GM12865 (cell line): ENCODE results near the gene ARHGEF25.

Source experiments
- DNase-seq: peaks from one replicate; pipeline ENCODE4 v3.0.0; 2010; ENCODE audit warnings: low read depth
- H3K4me3 ChIP-seq: 2 replicates; pipeline ENCODE4 v1.5.1; 2011; ENCODE audit warnings: mild to moderate bottlenecking, low read depth, low read length, control low read depth
- TF ChIP-seq, protein P1 (sequence below): IDR thresholded peaks from 2 replicates; pipeline ENCODE4 v1.5.1; 2011; ENCODE audit warnings: low read length, control low read depth, low read depth, inconsistent platforms; ENCODE audit not compliant: insufficient read depth; ENCODE audit errors: missing control alignments

The ARHGEF25 gene

DNA sequence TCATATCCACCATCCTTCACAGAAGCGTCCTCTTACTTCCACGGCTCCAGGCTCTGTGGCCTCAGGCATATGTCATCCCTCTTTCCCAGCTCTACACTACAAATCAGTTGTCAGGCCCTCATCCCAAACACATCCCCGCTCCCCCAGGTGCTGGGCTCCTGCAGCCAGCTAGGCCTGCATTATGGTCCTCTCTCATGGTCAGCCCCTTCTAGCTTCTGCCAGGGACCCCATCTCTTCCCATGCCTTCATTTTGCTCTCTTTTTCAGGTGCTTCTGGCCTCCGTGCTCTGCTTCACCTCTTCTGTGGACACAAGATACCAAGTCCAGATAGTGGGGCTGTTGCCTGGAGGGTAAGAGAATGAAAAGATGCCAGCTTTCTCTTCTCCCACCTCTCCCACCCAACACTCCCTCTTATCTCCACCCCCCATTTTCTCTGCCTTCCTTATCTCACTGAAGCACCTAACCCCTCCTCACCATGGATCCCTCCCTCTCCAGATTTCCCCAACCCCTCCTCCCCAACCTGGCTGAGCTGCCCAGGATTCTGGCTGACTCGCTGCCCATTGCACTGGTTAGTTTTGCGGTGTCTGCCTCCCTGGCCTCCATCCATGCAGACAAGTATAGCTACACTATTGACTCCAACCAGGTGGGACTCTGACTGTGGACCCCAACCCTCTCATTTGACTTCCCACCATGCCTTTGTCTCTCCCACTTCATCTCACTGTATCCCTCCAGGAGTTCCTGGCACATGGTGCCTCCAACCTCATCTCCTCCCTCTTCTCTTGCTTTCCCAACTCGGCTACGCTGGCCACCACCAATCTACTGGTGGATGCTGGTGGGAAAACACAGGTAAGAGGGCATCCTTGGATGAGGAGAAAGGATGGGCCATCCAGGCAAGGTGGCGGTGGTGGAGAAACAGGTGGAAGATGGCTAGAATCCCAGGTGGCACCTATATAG, 11.3 kb downstream of the ARHGEF25 start:
- TF ChIP-seq, protein P1, sequence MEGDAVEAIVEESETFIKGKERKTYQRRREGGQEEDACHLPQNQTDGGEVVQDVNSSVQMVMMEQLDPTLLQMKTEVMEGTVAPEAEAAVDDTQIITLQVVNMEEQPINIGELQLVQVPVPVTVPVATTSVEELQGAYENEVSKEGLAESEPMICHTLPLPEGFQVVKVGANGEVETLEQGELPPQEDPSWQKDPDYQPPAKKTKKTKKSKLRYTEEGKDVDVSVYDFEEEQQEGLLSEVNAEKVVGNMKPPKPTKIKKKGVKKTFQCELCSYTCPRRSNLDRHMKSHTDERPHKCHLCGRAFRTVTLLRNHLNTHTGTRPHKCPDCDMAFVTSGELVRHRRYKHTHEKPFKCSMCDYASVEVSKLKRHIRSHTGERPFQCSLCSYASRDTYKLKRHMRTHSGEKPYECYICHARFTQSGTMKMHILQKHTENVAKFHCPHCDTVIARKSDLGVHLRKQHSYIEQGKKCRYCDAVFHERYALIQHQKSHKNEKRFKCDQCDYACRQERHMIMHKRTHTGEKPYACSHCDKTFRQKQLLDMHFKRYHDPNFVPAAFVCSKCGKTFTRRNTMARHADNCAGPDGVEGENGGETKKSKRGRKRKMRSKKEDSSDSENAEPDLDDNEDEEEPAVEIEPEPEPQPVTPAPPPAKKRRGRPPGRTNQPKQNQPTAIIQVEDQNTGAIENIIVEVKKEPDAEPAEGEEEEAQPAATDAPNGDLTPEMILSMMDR, result no peak
- no peak overlapping the region for H3K4me3 ChIP-seq
- no peak for DNase-seq

- TF ChIP-seq, protein P1, result no peak
- DNase-seq, result no peak
- H3K4me3 ChIP-seq, result no peak overlapping the region
These were observed 12.2 kb downstream of the ARHGEF25 start for GRCh38 chr12:57623385-57623784.

DNA sequence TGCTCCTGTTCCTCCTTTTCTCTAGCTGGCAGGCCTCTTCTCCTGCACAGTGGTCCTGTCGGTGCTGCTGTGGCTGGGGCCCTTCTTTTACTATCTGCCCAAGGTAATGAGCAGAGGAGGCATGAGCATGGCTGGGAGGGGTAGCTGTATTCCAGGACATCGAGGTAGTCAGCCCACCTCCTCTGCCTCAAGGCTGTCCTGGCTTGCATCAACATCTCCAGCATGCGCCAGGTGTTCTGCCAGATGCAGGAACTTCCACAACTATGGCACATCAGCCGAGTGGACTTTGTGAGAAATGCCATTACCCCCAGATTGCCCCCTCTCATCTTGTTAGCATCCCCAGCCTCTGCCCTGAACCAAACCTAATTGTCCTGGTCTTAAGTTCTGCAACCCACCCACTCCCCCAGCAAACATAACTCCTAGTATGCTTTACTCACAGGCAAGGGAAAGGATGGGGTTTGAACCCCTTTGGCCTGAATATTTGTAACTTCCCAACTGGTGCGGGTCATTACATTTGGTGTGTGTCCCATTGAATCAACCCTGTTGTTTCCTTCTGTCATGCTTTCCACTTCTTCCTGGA, 12.7 kb downstream of the ARHGEF25 start:
- DNase-seq, result no peak
- TF ChIP-seq, protein P1, result no peak
- no peak overlapping the region for H3K4me3 ChIP-seq

DNA sequence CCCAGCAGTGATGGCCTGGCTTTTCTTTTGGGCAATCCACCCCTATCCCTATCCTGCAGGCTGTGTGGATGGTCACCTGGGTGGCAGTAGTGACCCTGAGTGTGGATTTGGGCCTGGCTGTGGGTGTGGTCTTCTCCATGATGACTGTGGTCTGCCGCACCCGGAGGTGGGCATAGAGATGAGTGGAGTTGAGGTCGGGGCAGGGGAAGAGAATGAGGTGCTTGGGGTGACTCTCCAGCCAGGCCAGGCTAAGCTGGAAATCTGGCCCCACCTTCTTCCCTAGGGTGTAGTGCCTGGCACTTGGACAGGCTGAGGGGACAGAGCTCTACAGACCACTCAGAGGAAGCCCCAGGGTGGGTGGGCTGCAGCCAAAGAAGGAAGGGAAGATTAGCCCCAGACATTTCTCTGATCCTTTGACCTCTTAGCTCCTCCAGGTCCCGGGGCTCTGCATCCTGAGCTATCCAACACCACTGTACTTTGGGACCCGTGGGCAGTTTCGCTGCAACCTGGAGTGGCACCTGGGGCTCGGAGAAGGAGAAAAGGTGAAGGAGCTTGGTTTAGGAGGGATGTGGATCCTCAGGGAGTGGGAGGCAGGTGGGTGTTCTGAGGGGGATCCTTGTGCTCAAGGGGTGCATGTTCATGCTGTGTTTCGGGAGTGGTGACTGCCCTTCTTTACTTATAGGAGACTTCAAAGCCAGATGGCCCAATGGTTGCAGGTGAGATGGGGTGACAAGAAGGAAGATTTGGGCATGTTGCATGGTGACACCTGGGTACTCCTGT, 13.4 kb downstream of the ARHGEF25 start:
- H3K4me3 ChIP-seq, result no peak overlapping the region
- TF ChIP-seq, protein P1, result no peak
- DNase-seq, result no peak

DNA sequence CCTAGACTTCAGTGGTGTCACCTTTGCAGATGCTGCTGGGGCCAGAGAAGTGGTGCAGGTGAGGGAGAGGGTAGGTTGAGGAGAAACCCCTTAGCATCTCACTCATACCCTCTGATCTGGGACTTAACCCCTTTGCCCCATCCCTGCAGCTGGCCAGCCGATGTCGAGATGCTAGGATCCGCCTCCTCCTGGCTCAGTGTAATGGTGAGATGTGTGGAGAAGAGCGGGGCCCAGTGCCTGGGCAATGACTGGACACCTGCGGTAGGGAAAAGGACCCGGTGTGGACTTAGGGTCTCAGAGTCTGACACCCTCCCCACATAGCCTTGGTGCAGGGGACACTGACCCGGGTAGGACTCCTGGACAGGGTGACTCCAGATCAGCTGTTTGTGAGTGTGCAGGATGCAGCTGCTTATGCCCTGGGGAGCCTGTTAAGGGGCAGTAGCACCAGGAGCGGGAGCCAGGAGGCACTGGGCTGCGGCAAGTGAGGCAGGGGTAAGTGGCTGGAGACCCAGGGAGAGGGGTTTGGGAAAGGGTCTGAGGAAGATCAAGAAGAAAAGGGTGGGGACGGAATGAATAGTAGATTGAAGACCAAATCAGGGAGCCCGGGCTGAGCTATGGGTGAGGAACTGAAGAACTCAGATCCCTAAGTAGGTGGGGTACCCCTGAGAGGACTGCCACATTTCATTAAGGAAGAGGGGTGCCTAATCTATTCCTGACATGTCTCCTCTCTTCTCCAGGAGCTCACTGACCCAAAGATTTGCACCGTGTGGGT, 14.2 kb downstream of the ARHGEF25 start:
- TF ChIP-seq, protein P1, result no peak
- no peak overlapping the region for H3K4me3 ChIP-seq
- no peak for DNase-seq

DNA sequence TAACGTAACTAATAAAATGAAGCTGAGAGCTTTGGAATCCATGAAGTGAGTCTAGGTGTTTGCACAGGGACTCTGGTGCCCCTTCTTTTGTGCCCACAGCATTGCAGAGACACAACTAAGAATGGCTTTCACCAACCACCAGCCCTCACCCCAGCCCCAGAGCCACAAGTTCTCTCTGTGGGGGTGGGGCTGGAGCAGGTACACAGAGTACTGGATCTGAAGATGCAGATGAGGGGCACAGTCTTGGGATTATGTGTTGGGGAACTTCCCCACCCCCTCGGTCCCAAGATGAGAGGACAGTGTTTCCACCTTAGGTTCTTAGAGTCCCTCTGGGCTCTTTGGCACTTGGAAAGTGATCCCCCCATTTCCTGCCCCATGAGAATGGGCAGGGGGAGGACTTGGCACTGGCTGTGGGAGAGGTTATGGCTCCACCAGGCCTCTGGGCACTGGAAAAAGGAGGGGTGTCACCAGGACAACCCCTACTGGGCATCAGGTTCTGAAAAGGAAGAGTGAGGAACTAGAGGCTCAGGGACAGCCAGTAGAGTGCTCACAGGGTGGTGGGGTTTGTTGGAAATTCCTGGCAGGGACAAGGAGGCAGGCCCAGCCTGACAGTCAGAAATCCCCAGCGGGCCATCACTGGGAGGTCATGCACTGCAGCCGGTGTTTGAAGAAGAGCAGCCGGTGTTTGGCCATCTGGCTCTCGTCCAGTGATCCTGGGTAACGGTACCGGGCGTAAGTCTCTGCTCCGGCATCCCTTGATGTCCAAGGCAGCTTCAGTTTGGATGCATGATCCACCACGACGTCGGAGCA, 15.1 kb downstream of the ARHGEF25 start:
- no peak overlapping the region for H3K4me3 ChIP-seq
- TF ChIP-seq, protein P1, result no peak
- no peak for DNase-seq
